ENCODE results near the gene PIK3CD. TPM values are rescaled to one million over a fixed set of nuclear protein-coding genes. Genes with fewer than 3 reads are reported as not detected.
A peak's percentile ranks its signal among the peaks of the same experiment; 100 is the strongest.

Gene PIK3CD
- total and polyA plus RNA-seq, 8 donors: 5.1 to 44.2 (median 6.1) TPM

DNA sequence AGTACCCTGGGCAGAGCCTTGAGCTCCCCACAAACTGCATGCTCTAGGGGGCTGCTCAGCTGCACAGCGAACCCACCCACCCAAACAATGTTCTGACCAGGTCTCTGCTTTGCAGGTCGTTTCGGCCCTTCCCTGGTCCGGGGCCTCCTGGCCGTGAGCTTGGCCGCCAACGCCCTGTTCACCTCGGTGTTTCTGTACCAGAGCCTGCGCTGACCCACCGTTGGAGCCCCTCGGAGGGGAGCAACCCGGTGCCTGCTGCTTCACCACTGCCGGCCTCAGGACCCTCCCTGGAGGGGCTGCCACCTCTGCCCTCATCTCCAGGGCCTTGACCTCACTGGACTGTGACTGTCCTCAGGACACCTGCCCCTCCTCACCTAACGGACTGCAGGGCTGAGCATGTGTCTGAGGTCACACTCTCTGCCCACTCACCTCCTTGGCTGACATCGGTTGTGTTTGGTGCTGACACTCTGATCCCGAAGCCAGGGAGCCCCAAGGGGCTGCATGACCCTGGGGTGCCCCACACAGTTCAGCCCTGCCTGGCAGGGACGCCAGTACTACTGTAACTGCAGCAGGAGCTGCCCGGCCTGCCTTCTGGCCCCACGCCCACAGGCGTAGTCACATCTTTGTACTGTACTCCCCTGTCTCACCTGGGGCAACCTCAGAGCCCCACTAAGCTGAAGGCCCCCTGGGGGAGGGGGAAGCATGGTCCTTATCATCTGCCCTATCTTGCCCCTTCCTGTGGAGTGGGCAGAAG lies 38.5 kb upstream of the PIK3CD start:
- H3K36me3 ChIP-seq: peaks cover 0 to 55% of the 10 kb centered on the region in 2 donors
- no peak overlapping the region for H3K27ac ChIP-seq
- TF ChIP-seq, protein P1, sequence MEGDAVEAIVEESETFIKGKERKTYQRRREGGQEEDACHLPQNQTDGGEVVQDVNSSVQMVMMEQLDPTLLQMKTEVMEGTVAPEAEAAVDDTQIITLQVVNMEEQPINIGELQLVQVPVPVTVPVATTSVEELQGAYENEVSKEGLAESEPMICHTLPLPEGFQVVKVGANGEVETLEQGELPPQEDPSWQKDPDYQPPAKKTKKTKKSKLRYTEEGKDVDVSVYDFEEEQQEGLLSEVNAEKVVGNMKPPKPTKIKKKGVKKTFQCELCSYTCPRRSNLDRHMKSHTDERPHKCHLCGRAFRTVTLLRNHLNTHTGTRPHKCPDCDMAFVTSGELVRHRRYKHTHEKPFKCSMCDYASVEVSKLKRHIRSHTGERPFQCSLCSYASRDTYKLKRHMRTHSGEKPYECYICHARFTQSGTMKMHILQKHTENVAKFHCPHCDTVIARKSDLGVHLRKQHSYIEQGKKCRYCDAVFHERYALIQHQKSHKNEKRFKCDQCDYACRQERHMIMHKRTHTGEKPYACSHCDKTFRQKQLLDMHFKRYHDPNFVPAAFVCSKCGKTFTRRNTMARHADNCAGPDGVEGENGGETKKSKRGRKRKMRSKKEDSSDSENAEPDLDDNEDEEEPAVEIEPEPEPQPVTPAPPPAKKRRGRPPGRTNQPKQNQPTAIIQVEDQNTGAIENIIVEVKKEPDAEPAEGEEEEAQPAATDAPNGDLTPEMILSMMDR (IDR thresholded peaks at IDR 0.05): no peak
- H3K4me3 ChIP-seq: no peak overlapping the region
- H3K4me1 ChIP-seq: no peaks in the 10 kb centered on the region
- intact Hi-C loops (cut with DNase I): no loop called here
- H3K27me3 ChIP-seq: peaks cover 0 to 11% of the 10 kb centered on the region in 2 donors
- no peak for ATAC-seq
- no peaks in the 10 kb centered on the region for H3K9me3 ChIP-seq
- peak in 1 of 4 donors; percentile 73 for DNase-seq

DNA sequence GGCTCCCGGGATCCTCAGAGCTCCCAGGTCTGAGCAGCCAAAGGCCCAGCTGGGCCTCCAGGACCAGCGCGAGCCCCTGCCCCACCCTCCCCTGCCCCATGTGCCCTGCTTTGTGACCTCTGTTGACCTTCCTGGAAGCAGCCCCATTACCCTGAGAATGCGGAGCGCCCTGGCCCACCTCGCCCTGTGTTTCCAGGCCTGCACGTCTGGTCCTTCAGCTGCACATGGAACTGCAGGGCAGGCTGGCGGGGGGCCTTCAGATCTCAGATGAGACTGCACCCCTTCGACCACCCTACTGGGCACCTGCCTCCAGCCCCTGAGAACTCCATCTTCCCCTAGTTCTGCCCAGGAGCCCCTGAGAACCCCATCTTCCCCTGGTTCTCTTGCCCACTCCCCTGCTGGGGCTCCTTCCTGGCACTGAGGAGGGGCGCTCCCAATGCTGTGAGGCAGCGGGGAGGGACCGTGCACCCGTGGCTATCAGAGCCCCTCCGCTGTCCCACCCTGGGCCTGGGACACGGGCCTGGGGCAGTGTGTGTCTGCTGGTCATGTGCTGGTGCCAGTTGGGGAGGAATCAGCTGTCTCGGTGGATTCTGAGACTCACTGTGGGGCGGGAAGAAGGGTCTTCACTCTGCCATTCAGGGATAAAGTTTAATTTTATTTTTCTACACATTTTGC lies 37.8 kb upstream of the PIK3CD start:
- no peaks in the 10 kb centered on the region for H3K9me3 ChIP-seq
- no peak for DNase-seq
- H3K4me3 ChIP-seq: no peak overlapping the region
- peaks cover 0 to 48% of the 10 kb centered on the region in 2 donors for H3K36me3 ChIP-seq
- no peaks in the 10 kb centered on the region for H3K4me1 ChIP-seq
- no peak for ATAC-seq
- intact Hi-C loops (cut with DNase I): no loop called here
- H3K27ac ChIP-seq: no peak overlapping the region
- TF ChIP-seq, protein P1 (IDR thresholded peaks at IDR 0.05): no peak
- H3K27me3 ChIP-seq: peaks cover 0 to 18% of the 10 kb centered on the region in 2 donors

DNA sequence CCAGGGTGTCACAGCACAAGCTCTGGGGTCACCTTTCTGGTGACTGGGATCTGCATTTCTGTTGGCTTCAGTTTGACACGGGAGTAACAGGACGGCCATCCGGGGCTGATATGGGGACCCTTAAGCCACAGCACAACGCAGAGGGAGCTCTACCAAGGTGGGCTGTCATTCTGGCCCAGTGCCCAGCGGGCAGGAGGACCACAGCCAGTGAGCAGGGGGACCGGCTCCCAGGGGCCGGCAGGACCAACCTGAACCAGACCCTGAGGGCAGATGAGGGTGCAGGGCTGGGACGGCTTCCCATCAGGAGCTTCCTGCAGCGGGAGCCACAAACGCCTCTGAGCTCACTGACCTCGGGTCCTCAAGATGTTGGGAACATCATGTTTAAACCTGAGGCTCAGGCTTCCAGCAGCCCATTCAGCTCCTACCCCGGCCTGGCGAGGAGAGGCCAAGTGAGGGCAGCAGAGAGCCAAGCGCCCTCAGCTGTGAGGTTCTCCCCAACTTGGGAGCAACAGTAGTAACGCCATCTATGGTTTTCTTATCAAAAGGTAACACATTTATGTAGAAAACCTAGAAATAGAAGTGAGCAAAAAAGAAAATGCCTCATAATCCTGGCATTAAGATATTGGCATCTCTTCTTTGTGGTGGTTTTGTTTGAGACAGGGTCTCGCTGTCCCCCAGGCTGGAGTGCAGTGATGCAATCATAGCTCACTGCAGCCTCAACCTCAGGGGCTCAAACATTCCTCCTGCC lies 36.0 kb upstream of the PIK3CD start:
- Histone ChIP-seq H3K9me3 (no peaks in the 10 kb centered on the region), H3K27ac (no peak overlapping the region), H3K4me1 (no peaks in the 10 kb centered on the region), H3K36me3 (peaks cover 0 to 32% of the 10 kb centered on the region in 2 donors), H3K27me3 (peaks cover 0 to 36% of the 10 kb centered on the region in 2 donors), H3K4me3 (no peak overlapping the region)
- intact Hi-C loops (cut with DNase I): no loop called here
- TF ChIP-seq, protein P1 (IDR thresholded peaks at IDR 0.05): peak; percentile 45 to 58
- ATAC-seq (peak; percentile 81), DNase-seq (peak in 2 of 4 donors; percentile 28 to 82)

DNA sequence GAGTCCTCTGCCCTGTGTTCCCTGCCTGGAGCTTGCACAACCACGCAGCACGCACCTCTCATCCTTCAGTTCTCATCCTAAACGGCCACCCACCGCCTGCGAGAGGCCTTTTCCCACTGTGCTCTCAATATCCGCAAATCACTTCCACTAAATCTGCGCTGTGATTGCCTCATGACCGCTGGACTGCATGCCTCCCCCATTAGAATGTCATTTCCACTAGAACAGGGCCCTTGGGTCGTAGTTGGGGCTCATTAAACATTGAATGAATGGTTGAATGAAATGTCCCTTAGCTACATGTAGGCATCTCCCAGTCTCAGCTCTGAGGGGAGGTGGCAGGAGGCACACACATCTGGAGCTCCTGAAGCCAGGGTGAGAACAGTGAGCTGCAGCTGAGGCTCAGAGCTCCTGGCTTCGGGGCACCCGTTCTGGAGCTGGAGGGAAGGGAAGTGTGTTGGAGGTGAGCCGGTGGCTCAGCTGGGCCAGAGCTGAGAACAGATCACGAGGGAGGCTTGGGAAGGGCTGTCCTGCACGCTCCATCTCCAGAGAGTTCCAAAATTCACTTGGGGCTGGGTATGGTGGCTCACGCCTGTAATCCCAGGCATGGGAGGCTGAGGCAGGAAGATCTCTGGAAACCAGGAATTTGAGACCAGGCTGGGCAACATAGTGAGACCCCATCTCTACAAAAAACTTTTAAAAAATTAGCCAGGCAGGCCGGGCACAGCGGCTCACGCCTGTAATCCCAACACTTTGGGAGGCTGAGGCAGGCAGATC lies 32.4 kb upstream of the PIK3CD start:
- H3K36me3 ChIP-seq: no peaks in the 10 kb centered on the region
- H3K27me3 ChIP-seq: peaks cover 0 to 39% of the 10 kb centered on the region in 2 donors
- DNase-seq: peak in 1 of 4 donors; percentile 76
- intact Hi-C loops (cut with DNase I): no loop called here
- no peak for ATAC-seq
- no peaks in the 10 kb centered on the region for H3K4me1 ChIP-seq
- H3K4me3 ChIP-seq: no peak overlapping the region
- H3K9me3 ChIP-seq: no peaks in the 10 kb centered on the region
- TF ChIP-seq, protein P1 (IDR thresholded peaks at IDR 0.05): no peak
- no peak overlapping the region for H3K27ac ChIP-seq

Data from left lung (tissue), 10 donors.